GM12892 (cell line): Measurements from ENCODE around the gene EDEM3.

Experiments used
- POLR2A ChIP-seq: IDR thresholded peaks from 2 replicates; pipeline ENCODE4 v1.6.1; 2011; ENCODE audit warnings: low read depth, low read length, control low read depth
- TAF1 ChIP-seq: IDR thresholded peaks from 2 replicates; pipeline ENCODE4 v1.6.1; 2011; ENCODE audit warnings: low read depth, mild to moderate bottlenecking, control low read depth, low read length, borderline replicate concordance

DNA sequence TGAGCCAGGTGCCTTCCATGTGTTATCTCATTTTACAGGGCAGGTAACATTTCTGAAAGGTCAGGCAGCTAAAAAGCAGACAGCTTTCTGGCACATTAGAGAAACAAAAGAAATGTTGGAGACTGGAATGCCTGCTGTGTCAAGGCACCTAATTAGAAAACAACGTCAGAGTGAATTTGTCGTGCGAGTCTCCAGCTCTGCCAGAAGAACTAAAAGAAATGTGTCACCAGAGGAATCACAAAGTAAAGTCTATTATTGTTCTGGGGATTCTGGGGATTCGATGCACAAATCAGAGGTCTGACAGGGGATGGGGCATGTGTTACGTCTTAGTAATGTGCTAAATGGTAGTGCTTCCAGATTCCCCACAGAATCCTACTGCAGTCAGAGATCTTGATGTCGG is 89.3 kb downstream of the EDEM3 start:
- no peak for TF ChIP-seq TAF1
- no peak for TF ChIP-seq POLR2A
